Hepatocyte (in vitro differentiated cells): Measurements from ENCODE around the gene CORO2A.

Experiments
- CTCF ChIP-seq: fragments of 200-600 bp; sonication (generic); IDR thresholded peaks from 2 replicates; pipeline ENCODE4 v1.5.1; 2016; ENCODE audit warnings: antibody characterized with exemption, mild to moderate bottlenecking; ENCODE audit not compliant: poor library complexity
- EZH2phosphoT487 ChIP-seq: fragments of 200-600 bp; sonication (generic); IDR thresholded peaks from one replicate; pipeline ENCODE4 v1.6.1; 2018; ENCODE audit warnings: antibody characterized with exemption, mild to moderate bottlenecking, low read depth, moderate library complexity; ENCODE audit not compliant: unreplicated experiment, severe bottlenecking

GRCh38 chr9:98186236-98186635 is 6.2 kb downstream of the CORO2A start:
- no peak for TF ChIP-seq EZH2phosphoT487
- TF ChIP-seq CTCF: no peak
